Heart right ventricle (tissue), 16 donors: ENCODE data around the gene TEX26. TPM values are rescaled to one million over a fixed set of nuclear protein-coding genes. Genes with fewer than 3 reads are reported as not detected.
A peak's percentile ranks its signal among the peaks of the same experiment; 100 is the strongest.

Experiments used
- ATAC-seq, 8 donors: fragments of 200-7000 bp; cut with Tn5 transposase; one replicate each; pipeline ENCODE4 v1.9.1; 2020; ENCODE audit warnings: mild to moderate bottlenecking in 8 of 8, moderate library complexity in 8 of 8, moderate number of reproducible peaks in 1 of 8
- DNase-seq, 2 donors: peaks; one replicate each; pipeline ENCODE4 v3.0.0-alpha.2; 2020
- H3K27ac ChIP-seq, 10 donors: fragments of 200-600 bp; sonication (generic) in 2 of 10; one replicate each; pipeline versions ENCODE4 v1.5.0 to v1.8.0; 2020 to 2022; ENCODE audit warnings: mild to moderate bottlenecking in 3 of 10
- H3K27me3 ChIP-seq, 7 donors: fragments of 200-600 bp; one replicate each; pipeline ENCODE4 v1.8.0; 2021 to 2022; ENCODE audit warnings: mild to moderate bottlenecking in 2 of 7
- H3K36me3 ChIP-seq, 9 donors: fragments of 200-600 bp; sonication (generic) in 1 of 9; one replicate each; pipeline versions ENCODE4 v1.5.0 to v1.8.0; 2020 to 2022; ENCODE audit warnings: mild to moderate bottlenecking in 2 of 9
- H3K4me1 ChIP-seq, 9 donors: fragments of 200-600 bp; sonication (generic) in 1 of 9; one replicate each; pipeline versions ENCODE4 v1.5.0 to v1.8.0; 2020 to 2022; ENCODE audit warnings: mild to moderate bottlenecking in 4 of 9
- H3K4me3 ChIP-seq, 10 donors: fragments of 200-600 bp; sonication (generic) in 2 of 10; one replicate each; pipeline versions ENCODE4 v1.5.0 to v1.8.0; 2020 to 2022; ENCODE audit warnings: mild to moderate bottlenecking in 7 of 10, moderate library complexity in 2 of 10
- H3K9me3 ChIP-seq, 11 donors: fragments of 200-600 bp in 10 of 11; sonication (generic) in 2 of 11; one replicate each; pipeline versions ENCODE4 v1.5.0 to v1.8.0; 2013 to 2022; ENCODE audit warnings: mild to moderate bottlenecking in 2 of 11, control low read depth in 1 of 11, moderate library complexity in 1 of 11
- CTCF ChIP-seq, 9 donors: fragments of 200-600 bp; sonication (generic) in 2 of 9; IDR thresholded peaks; one replicate each; pipeline versions ENCODE4 v1.5.0 to v1.8.0; 2021 to 2022; ENCODE audit warnings: antibody characterized with exemption in 9 of 9, mild to moderate bottlenecking in 5 of 9, moderate library complexity in 1 of 9
- WGBS, 2 donors: extraction: QIAGEN DNeasy Blood & Tissue Kit; methylation state at CpG; one replicate each; pipeline ENCODE4 v1.1.7; 2013; ENCODE audit warnings: inconsistent platforms in 1 of 2; 5-methylcytosine and 5-hydroxymethylcytosine counted together
- intact Hi-C, 10 donors: fragments of 100-400 bp; cut with DNase I; formaldehyde crosslinking; loops; one replicate each; pipeline versions ENCODE4 v1.11.1 to v1.14.2; 2022
- polyA plus RNA-seq, 2 donors: library from polyadenylated mRNA; stranded (reverse); fragments of 200-250 nt; gene quantifications; one replicate each; pipeline ENCODE4 v1.2.3, GENCODE V29; 2013
- total RNA-seq, 10 donors: library from RNA; stranded (reverse); fragmentation: NEBNext Ultra II Directional in 3 of 10; extraction: Animal tissue kit (Norgen Biotek cat#: 25700) in 3 of 10; gene quantifications; one replicate each; pipeline versions ENCODE4 v1.2.1 to v1.2.4, GENCODE V29; 2021 to 2023
- donor health status: Arrhythmogenic right ventricular cardiomyopathy.
- donor health status: ischemic (EF 13 %, LVEDD 7.1; RV severe dilation, severe dysfunction).
- donor health status: healthy with polysubstance abuse.
- donor health status: DM: no; HTN: yes; CAD: no.
- donor health status: DM: no; HTN: no; CAD: no.
- donor health status: ischemic (EF 25% LVEDD 6.9; RV normal size, moderate dysfunction).
- donor health status: ischemic (EF 25% LVEDD 5.7; RV mildly dilated, moderate dysfunction).
- donor health status: healthy.
- donor health status: DM: yes; HTN: yes; CAD: no.
- donor health status: Ischemic cardiomyopathy.
- donor health status: ischemic (EF 35%, LVEDD 5.7; RV mildly dilated, moderate dysfunction).
- donor health status: nonischemic (EF 11% LVEDD 7.7; RV severe dilation, severe dysfunction).
- donor health status: DM: yes; HTN: yes; CAD: no.
- donor health status: PGD.
- donor health status: ischemic (EF 29% LVEDD 5.4; RV normal size, mild dysfunction).
- donor health status: nonischemic (EF 23%, LVEDD 6.1; RV moderate dilation, normal function).

Gene TEX26
- total and polyA plus RNA-seq, 12 donors: not detected

GRCh38 chr13:31011901-31012654 is 79.6 kb downstream of the TEX26 start:
- no peak for TF ChIP-seq CTCF (IDR thresholded peaks at IDR 0.05)
- Histone ChIP-seq H3K27ac (no peak overlapping the region), H3K4me3 (no peak overlapping the region), H3K4me1 (no peaks in the 10 kb centered on the region), H3K27me3 (peaks cover 0 to 27% (median 6%) of the 10 kb centered on the region in 7 donors), H3K36me3 (no peaks in the 10 kb centered on the region), H3K9me3 (no peaks in the 10 kb centered on the region)
- intact Hi-C loops: no loop called here
- no peak for DNase-seq
- 74 to 82% methylated on average over 7 of the region's 7 CpGs for WGBS, 2 donors
- ATAC-seq: no peak

GRCh38 chr13:31012655-31013024 is 80.2 kb downstream of the TEX26 start:
- ATAC-seq: no peak
- WGBS, 2 donors: 66 to 73% methylated on average over 2 of the region's 2 CpGs
- Histone ChIP-seq H3K36me3 (no peaks in the 10 kb centered on the region), H3K4me1 (no peaks in the 10 kb centered on the region), H3K4me3 (no peak overlapping the region), H3K27me3 (peaks cover 0 to 27% (median 6%) of the 10 kb centered on the region in 7 donors), H3K27ac (no peak overlapping the region), H3K9me3 (peaks cover 0 to 1% (median 0%) of the 10 kb centered on the region in 11 donors)
- intact Hi-C loops: no loop called here
- TF ChIP-seq CTCF (IDR thresholded peaks at IDR 0.05): peak in 2 of 9 donors; percentile 15 to 21
- no peak for DNase-seq

- Histone ChIP-seq H3K36me3 (no peaks in the 10 kb centered on the region), H3K4me1 (no peaks in the 10 kb centered on the region), H3K4me3 (no peak overlapping the region), H3K27ac (no peak overlapping the region), H3K9me3 (peaks cover 0 to 8% (median 0%) of the 10 kb centered on the region in 11 donors), H3K27me3 (peaks cover 0 to 17% (median 9%) of the 10 kb centered on the region in 7 donors)
- ATAC-seq (no peak), DNase-seq (no peak)
- no peak for TF ChIP-seq CTCF (IDR thresholded peaks at IDR 0.05)
- intact Hi-C loops: no loop called here
- WGBS, 2 donors: 88 to 100% methylated on average over 1 of the region's 1 CpG
Measured at GRCh38 chr13:31014456-31014855, 82.0 kb downstream of the TEX26 start.

GRCh38 chr13:31015199-31015598 is 82.7 kb downstream of the TEX26 start:
- Histone ChIP-seq H3K4me3 (no peak overlapping the region), H3K9me3 (peaks cover 0 to 8% (median 0%) of the 10 kb centered on the region in 11 donors), H3K27ac (no peak overlapping the region), H3K4me1 (no peaks in the 10 kb centered on the region), H3K27me3 (peaks cover 0 to 15% (median 1%) of the 10 kb centered on the region in 7 donors), H3K36me3 (no peaks in the 10 kb centered on the region)
- TF ChIP-seq CTCF (IDR thresholded peaks at IDR 0.05): no peak
- DNase-seq: no peak
- intact Hi-C loops: no loop called here
- ATAC-seq: no peak
